Measurements from ENCODE around the gene CCDC50.

GRCh38 chr3:191333298-191333880, 4.2 kb downstream of the CCDC50 start:
- no peak for TF ChIP-seq ARNTL (CRISPR knock-in tag; IDR thresholded peaks at IDR 0.05; ENCODE audit: borderline replicate concordance, low read depth)
- no peak for TF ChIP-seq RARB (CRISPR knock-in tag; IDR thresholded peaks at IDR 0.05)
- TF ChIP-seq, protein P1, sequence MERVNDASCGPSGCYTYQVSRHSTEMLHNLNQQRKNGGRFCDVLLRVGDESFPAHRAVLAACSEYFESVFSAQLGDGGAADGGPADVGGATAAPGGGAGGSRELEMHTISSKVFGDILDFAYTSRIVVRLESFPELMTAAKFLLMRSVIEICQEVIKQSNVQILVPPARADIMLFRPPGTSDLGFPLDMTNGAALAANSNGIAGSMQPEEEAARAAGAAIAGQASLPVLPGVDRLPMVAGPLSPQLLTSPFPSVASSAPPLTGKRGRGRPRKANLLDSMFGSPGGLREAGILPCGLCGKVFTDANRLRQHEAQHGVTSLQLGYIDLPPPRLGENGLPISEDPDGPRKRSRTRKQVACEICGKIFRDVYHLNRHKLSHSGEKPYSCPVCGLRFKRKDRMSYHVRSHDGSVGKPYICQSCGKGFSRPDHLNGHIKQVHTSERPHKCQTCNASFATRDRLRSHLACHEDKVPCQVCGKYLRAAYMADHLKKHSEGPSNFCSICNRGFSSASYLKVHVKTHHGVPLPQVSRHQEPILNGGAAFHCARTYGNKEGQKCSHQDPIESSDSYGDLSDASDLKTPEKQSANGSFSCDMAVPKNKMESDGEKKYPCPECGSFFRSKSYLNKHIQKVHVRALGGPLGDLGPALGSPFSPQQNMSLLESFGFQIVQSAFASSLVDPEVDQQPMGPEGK (CRISPR knock-in tag; IDR thresholded peaks at IDR 0.05; ENCODE audit: borderline replicate concordance): no peak
- TF ChIP-seq TOX (CRISPR knock-in tag; IDR thresholded peaks at IDR 0.05; ENCODE audit: borderline replicate concordance): no peak
- TF ChIP-seq, protein P2, sequence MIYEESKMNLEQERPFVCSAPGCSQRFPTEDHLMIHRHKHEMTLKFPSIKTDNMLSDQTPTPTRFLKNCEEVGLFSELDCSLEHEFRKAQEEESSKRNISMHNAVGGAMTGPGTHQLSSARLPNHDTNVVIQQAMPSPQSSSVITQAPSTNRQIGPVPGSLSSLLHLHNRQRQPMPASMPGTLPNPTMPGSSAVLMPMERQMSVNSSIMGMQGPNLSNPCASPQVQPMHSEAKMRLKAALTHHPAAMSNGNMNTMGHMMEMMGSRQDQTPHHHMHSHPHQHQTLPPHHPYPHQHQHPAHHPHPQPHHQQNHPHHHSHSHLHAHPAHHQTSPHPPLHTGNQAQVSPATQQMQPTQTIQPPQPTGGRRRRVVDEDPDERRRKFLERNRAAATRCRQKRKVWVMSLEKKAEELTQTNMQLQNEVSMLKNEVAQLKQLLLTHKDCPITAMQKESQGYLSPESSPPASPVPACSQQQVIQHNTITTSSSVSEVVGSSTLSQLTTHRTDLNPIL (CRISPR knock-in tag; IDR thresholded peaks at IDR 0.05; ENCODE audit: low read depth): no peak

Measured in SK-N-SH treated with all-trans-retinoic acid at 6 μM for 48 hours (cell line).